Measurements from ENCODE around the gene VARS2. TPM values are rescaled to one million over a fixed set of nuclear protein-coding genes. Genes with fewer than 3 reads are reported as not detected.
A peak's percentile ranks its signal among the peaks of the same experiment; 100 is the strongest.
"Not testable (repeated sequence)": the region's sequence is repeated elsewhere in the genome, so short reads cannot be mapped to it uniquely, and the experiment has no call there.

The VARS2 gene
- total RNA-seq, 1 experiment from 2014 or later = 28.2 TPM

DNA sequence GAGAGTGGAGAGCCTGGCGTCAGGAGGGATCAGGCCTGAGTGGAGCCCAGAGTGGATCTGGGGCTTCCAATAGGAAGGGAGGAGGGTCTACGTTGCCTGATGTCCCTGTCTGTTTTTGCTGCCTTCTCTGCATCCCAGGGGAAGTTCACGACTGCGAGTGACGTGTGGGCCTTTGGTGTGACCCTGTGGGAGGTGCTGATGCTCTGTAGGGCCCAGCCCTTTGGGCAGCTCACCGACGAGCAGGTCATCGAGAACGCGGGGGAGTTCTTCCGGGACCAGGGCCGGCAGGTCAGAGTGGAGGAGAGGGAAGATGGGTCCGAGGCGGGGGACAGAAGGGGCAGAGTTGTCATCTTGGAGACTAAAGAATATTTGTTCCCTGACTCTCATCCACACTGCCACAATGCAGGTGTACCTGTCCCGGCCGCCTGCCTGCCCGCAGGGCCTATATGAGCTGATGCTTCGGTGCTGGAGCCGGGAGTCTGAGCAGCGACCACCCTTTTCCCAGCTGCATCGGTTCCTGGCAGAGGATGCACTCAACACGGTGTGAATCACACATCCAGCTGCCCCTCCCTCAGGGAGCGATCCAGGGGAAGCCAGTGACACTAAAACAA lies 15.2 kb upstream of the VARS2 start:
- no peak for DNase-seq (ENCODE audit: low spot score)

DNA sequence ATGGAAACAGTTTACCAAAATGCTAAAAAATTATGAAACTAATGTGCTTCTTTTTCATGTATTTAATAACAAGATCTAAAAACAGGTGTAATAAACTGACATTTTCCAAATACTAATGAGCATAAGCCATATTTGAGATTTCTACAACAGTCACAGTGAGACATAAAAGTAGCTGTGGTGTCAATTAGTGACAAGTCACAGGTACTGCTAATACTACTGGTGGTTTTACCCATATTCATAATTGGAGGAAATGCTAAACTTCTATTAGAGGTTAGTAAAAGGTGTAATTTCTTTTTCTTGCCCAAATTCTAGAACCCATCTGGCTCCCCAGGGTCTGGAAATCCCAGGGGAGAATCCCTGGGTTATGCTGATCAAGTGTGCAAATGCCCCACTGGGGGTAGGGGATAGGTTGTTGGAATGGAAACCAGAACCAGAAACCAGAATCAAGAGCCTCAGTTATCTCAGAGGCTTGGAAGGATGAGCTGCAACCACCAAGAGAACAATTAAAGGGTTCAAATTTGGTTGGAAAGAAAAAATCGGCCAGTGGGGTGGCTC lies 13.1 kb upstream of the VARS2 start:
- no peak for DNase-seq (ENCODE audit: low spot score)

DNA sequence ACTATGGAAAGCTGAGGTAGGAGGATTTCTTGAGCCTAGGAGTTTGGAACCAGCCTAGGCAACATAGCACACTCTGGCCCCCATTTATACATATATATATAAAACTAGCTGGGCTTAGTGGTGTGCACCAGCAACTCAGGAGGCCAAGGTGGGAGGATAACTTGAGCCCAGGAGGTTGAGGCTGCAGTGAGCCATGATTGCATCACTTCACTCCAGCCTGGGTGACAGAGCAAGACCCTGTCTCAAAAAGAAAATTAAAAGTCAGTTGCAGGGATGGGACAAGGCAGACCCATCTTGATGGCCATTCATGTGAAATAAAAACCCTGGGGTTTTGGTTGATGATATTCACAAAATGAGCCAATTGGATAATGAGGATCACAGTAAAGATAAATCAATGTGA lies 12.6 kb upstream of the VARS2 start:
- no peak for DNase-seq (ENCODE audit: low spot score)

DNA sequence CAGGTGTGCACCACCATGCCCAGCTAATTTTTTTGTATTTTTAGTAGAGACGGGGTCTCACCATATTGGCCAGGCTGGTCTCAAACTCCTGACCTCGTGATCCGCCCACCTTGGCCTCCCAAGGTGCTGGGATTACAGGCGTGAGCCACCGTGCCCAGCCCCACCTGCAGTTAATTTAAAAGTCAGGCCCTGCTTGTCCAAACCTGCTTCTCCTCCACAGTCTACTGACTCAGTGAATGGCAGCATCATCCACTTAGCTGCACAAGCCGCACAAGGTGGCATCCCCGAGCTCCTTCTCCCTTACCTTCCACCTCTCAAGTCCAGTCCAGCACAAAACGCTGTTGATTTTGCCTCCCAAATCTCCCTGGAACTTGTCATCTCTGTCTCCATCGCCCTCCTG lies 11.8 kb upstream of the VARS2 start:
- not testable (repeated sequence) for DNase-seq (ENCODE audit: low spot score)

DNA sequence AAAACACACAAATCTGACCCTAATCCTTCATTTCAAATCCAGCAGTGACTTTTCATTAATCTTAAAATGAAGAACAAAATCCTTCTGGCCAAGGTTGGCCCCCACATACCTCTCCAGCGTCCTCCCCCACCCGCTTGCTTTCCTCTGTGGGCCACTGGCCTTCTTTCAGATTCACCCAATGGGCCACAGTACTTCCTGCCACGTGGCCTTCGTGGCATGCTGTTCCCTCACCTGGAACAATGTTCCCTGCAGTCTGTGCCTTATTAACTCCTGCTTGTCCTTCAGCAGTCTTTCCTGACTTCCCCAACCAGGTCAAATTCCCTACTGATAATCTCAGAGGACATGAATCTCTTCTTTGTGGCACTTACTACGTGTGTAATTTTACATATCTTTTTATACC lies 11.3 kb upstream of the VARS2 start:
- no peak for DNase-seq (ENCODE audit: low spot score)

DNA sequence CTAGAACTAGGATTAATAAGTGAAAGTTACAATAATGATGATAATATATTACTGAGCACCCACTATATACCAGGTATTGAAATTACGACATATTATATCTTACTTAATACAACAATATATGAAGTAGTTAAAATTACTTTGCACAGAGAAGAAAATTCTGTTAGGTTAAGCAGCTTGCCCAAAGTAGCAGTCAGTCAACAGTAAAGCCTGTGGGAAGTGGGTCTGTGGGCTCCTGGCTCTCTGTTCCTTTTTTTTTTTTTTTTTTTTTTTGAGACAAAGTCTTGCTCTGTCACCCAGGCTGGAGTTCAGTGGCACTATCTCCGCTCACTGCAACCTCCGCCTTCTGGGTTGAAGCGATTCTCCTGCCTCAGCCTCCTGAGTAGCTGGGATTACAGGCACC lies 10.8 kb upstream of the VARS2 start:
- DNase-seq (ENCODE audit: low spot score) = no peak

DNA sequence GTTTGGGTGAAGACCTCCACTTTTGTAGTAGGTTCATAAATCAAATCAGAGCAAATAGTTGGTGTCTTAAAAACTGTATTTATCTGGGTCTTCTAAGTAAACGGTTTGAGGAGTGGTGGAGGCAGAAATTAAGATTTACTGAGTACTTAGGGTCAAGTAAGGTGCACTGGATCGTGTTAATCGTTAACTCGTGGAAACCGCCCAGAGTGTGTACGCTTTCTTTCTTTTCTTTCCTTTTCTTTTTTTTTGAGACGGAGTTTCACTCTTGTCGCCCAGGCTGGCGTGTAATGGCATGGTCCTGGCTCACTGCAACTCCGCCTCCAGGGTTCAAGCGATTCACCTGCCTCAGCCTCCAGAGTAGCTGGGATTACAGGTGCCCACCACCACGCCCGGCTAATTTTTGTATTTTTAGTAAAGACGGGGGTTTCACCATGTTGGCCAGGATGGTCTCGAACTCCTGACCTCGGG lies 6.7 kb upstream of the VARS2 start:
- DNase-seq (ENCODE audit: low spot score) = not testable (repeated sequence)

DNA sequence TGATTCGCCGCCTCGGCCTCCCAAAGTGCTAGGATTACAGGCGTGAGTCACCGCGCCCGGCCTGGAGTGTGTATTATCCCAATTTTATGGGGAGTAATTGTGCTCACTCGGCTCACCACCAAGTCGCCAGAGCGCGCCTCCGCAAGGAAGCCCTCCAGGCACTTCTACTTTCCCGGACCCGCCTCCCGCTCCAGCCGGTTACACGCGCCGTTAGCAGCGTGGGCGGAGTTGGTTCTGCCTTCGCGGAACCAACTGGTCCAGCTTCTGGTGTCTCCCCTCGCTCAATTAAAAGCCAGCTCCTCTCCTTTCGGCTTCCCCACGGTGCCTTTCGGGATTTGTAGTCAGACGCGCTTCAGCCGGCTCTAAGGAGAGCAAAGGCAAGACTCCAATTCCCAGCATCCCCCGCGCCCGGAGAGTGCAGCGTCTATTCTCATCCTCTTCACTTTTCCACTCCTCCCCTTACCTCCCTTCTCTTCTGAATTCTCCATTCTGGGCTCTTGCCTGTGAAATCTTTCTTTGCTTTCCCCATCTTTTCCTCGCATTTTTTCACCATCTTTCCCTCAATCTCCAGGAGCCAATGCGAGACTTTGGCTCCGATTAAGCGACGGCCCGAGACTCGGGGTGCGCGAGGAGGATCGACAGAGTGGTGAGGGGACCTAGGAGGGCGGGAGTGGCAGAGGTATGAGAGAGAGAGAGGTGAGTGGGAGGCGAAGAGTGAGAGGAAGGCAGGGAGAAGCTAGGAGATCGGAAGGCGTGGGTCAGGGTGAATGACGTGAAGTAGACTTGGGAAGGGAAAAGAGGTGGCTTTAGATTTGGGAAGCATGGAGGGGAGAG lies 6.1 kb upstream of the VARS2 start, which contains the start of gene GTF2H4:
TSS of gene GTF2H4 (plus strand) at position 450 of the 834 bp plus-strand sequence.
- DNase-seq (ENCODE audit: low spot score) = peak; percentile 98

DNA sequence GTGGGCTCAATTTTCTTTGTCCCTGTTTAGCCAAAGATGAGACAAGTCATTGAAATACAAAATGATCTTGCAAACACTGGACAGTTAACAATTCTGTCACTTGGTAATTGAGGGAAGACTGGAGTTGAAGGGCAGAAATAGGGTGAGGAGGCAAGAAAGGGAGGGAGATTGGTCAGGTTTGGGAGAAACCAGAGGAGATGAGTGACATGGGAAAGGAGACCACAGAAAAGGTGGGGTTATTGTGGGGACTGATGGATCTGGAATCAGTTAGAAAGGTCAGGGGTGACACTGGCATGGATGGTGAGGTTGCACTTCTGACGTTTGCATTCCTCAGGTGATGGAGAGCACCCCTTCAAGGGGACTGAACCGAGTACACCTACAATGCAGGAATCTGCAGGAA lies 5.3 kb upstream of the VARS2 start:
- no peak for DNase-seq (ENCODE audit: low spot score)

DNA sequence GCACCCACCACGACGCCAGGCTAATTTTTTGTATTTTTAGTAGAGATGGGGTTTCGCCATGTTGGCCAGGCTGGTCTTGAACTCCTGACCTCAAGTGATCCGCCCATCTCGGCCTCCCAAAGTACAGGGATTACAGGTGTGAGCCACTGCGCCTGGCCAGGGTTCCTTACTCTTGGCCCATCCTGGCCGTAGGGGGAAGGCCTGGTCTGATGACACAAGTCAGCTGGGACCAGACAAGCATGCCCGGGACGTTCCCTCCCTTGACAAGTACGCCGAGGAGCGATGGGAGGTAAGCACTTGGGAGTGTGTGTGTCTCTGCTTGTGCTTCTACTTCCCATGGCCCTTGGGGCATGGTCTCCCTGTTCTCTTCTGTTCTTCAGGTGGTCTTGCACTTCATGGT lies 3.6 kb upstream of the VARS2 start:
- DNase-seq (ENCODE audit: low spot score) = not testable (repeated sequence)

DNA sequence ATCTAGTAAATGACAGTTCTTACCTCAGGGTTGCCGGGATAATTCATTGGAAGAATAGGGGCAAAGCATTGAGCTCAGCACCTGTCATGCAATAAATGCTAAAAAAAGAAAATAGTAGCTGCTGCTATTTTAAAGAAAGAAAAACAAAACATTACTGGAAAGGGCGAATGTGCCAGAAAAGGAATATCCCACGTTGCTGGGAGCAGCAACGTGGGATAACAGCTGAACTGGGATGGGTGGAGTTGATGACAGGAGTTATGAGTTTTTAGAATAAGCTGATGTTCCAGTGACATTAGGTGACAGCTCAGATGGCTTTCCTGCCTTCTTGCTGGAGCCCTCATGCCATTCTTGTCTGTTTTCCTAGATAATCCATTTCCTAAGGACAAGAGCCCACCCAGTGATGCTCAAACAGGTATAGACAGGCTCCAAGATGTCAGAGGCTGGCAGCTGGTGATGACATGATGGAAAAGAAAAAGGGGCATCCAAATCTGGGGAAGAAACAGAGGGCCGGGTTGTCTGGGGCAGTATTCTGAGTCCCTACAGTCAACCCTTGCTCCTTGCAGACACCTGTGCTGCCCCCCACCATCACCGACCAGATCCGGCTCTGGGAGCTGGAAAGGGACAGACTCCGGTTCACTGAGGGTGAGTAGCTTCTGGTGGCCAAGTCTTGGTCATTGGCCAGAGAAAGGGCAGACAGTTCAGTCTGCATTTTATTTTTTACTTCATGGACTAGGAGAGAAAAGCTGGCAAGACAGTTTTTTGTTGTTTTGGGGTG lies 1.1 kb upstream of the VARS2 start:
- no peak for DNase-seq (ENCODE audit: low spot score)

DNA sequence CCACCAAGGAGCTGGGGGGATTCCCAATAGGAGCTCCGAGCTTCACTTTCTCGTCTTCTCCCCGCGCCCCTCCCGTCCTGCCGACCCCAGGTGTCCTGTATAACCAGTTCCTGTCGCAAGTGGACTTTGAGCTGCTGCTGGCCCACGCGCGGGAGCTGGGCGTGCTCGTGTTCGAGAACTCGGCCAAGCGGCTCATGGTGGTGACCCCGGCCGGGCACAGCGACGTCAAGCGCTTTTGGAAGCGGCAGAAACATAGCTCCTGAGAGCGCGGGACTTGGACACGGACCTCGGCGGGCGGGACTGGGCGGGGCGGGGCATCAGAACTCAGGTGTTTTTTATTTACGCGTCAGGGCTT lies 340 bp upstream of the VARS2 start:
- no peak for DNase-seq (ENCODE audit: low spot score)

DNA sequence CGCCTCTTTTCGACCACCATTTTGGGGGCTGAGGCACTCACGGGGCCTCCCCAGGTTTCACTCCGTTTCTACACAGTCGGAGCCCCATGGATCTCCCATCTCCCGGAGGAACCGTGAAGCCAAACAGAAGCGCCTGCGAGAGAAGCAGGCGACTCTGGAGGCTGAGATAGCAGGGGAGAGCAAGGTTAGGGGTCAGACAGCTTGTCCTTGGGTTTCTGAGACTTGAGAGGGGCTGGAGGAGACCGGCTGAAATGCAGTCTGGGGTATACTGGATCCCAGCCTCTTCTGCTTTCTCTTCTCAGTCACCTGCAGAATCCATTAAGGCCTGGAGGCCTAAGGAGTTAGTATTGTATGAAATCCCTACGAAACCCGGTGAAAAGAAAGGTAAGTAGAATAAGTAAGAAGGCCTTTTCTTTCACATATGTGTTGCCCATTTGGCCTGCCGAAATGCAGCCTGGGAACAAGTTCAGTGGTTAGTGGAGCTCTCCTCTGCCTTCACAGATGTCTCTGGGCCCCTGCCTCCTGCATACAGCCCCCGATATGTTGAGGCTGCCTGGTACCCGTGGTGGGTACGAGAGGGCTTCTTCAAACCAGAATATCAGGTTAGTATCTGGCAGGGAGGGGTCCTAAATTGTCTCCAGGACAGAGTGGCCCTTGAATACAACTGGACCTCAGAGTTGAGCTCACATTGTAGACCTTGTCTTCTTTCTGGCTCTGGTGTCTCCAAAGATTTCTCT lies 984 bp downstream of the VARS2 start:
- DNase-seq (ENCODE audit: low spot score) = no peak

DNA sequence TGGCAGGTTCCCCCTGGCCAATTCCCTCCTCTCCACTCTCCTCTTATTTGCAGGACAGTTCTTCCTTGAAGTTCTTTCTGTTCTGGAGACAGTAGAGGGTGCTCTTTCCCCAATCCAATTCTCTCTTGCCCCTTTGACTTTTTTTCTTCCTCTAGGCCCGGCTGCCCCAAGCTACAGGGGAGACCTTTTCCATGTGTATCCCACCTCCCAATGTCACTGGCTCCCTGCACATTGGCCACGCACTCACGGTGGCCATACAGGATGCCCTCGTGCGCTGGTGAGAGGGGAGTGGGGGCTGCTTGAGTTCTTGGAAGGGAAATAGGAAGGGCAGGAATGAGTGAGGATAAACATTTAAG lies 1.5 kb downstream of the VARS2 start:
- peak; percentile 41 for DNase-seq (ENCODE audit: low spot score)

DNA sequence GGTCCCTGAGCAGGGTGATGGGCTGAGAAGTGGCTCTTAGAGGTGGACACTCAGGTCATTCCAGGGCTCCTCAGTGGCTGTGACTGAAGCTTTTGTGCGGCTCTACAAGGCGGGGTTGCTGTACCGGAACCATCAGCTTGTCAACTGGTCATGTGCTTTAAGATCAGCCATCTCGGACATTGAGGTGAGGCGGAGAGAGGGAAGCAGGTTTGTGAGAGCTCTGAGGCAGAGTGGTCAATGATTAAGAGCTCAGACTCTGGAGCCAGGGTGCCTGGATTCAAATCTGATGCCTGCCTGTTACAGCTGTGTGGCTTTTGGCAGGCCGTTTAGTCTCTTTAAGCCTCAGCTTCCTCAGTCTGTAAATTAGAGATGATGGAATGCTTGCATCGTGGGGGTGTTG lies 3.0 kb downstream of the VARS2 start:
- no peak for DNase-seq (ENCODE audit: low spot score)

DNA sequence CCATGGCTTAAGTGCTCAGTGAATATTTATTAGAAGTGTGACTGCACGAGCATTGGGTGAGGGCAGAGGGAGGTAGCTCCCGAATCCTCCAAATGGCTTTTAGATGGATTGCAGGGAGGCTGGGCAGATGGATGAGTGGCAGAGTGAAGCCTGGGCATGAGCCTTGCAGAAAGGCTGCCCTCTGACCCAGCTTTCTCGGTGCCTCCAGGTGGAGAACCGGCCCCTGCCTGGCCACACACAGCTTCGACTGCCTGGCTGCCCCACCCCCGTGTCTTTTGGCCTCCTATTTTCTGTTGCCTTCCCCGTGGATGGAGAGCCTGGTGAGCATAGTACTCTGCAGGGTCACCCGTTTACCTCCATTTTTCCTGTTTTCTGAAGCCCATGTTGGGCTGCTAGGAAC lies 3.4 kb downstream of the VARS2 start:
- DNase-seq (ENCODE audit: low spot score) = no peak

DNA sequence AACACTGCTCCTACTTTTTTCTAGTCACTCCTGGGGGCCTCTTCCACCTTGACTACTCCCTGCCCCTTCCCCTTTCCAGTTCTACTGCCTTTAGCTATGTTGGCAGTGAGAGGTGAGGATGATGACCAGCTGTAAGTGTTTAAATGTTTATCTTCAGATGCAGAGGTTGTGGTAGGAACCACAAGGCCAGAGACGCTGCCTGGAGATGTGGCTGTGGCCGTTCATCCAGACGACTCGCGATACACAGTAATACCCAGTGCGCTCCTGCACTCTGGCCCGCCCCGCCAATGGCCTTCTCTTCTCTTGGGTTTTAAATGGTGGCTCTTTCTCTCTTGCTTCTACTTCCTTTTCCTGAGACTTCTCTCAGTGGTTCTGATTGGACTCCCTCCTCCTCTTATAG lies 4.6 kb downstream of the VARS2 start:
- no peak for DNase-seq (ENCODE audit: low spot score)

DNA sequence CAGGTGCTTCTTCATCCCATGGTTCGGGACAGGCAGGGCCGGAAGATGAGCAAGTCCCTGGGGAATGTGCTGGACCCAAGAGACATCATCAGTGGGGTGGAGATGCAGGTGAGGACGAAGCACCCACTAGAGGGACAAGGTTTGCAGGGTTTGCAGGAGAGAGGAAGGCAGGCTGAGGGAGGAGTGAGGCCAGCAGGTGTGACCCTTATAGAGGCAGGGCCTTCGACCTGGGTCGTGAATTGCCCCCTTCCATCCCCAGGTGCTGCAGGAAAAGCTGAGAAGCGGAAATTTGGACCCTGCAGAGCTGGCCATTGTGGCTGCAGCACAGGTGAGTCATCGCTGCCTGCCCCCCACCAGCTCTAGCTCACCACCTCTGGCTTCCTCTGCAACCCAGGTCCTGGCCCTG lies 8.4 kb downstream of the VARS2 start:
- peak; percentile 10 for DNase-seq (ENCODE audit: low spot score)

DNA sequence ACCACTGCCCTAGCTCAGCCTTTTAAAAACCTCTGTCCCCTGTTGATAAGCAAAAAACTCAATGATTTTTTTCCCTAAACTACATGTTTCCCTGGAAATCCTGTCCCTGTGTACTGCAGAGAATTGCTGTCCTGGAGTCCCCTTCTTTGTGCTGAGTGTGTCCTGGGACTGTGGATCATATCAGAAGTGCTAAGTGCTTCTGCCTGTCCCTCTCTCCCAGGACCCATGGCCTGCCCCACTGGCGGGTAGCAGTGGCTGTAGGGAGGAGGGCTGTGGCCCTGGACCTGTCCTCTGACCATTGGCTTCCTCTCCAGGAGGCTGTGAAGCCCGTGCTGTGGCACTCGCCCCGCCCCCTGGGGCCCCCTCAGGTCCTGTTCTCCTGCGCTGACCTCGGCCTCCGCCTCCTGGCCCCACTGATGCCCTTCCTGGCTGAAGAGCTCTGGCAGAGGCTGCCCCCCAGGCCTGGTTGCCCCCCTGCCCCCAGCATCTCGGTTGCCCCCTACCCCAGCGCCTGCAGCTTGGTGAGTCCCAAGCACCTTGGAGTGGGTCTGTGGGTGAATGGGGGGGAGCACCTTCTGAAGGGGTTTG lies 10.1 kb downstream of the VARS2 start:
- not testable (repeated sequence) for DNase-seq (ENCODE audit: low spot score)

DNA sequence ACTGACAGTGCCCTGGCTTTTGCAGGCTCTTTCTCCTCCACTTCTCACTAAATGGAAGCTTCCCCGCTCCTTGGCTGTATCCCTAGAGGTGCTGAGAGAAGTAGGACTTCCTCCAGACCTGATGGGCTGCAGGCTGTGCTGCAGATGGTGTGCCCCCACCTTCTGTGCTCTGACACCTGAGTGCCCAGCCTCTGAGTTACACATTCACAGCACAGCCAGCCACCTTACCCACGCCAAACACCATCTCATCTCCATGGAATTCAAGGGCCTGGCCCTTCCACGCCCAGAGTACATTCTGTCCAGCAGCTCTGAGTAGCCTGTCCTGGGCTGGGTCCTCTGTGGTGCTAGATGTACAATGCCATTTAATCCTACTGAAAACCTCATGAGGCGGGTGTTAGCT lies 12.6 kb downstream of the VARS2 start:
- DNase-seq (ENCODE audit: low spot score) = peak; percentile 7

DNA sequence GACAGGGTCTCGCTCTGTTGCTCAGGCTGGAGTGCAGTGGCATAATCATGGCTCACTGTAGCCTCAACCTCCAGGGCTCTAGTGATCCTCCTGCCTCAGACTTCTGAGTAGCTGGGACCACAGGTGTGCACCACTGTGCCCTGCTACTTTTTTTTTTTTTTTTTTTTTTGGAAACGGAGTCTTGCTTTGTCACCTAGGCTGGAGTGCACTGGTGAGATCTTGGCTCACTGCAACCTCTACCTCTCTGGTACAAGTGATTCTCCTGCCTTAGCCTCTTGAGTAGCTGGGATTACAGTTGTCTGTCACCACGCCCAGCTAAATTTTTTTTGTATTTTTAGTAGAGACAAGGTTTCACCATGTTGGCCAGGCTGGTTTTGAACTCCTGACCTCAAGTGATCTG lies 13.0 kb downstream of the VARS2 start:
- DNase-seq (ENCODE audit: low spot score) = not testable (repeated sequence)

Data from A172 (cell line).